GM18951 (cell line): Measurements from ENCODE around the gene TAF11.
"Not testable (repeated sequence)": the region's sequence is repeated elsewhere in the genome, so short reads cannot be mapped to it uniquely, and the experiment has no call there.

Source experiments
- POLR2A ChIP-seq: IDR thresholded peaks from 4 replicates; pipeline ENCODE4 v1.6.1; 2011; ENCODE audit warnings: mild to moderate bottlenecking; ENCODE audit not compliant: insufficient read length, insufficient read depth; ENCODE audit errors: extremely low read depth
- in situ Hi-C: fragments of 300-500 bp; cut with MboI; formaldehyde crosslinking; loops from one replicate; pipeline ENCODE4 v1.12.0; 2022; ENCODE audit warnings: low sequenced_read_pairs, mixed read lengths, inconsistent platforms; ENCODE audit not compliant: unreplicated experiment

TAF11 gene, protein sequence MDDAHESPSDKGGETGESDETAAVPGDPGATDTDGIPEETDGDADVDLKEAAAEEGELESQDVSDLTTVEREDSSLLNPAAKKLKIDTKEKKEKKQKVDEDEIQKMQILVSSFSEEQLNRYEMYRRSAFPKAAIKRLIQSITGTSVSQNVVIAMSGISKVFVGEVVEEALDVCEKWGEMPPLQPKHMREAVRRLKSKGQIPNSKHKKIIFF

DNA sequence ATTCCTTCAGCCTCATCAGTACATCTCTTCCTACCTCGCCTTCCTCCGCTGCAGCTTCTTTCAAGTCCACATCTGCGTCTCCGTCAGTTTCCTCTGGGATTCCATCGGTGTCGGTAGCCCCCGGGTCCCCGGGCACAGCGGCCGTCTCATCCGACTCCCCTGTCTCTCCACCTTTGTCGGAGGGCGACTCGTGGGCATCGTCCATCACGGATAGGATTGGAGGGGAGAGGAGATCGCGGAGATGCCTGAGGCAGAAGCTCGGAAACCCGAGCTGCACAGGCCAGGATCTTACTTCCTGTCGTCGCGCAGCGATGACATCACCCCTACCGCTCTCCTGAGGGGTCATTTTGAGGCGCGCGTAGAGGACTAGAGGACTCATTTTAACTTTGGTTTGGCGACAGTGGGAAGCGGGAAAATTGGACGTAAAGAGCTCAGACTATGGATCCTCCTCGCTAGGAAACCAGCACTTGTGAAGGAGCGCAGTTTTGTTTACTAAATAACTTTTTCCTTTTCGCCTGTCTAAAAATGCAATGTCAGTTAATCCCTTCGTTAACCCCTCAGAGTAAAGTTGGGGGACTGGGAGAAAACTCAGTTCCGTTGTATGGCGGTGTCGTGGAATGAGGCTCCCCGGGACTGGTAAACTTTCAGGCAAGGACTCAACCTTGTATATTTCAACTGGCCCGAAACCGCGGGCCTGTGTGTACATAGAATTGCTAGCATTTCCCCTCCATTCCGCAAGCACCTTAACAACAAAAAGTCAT lies at the start of gene TAF11:
Gene TAF11, minus strand, starts transcription at position 290 of the 761 bp plus-strand sequence. Its CDS starts 85 bp downstream, at position 205.
- in situ Hi-C loops, result no loop called here
- peak; percentile 88 for TF ChIP-seq POLR2A

DNA sequence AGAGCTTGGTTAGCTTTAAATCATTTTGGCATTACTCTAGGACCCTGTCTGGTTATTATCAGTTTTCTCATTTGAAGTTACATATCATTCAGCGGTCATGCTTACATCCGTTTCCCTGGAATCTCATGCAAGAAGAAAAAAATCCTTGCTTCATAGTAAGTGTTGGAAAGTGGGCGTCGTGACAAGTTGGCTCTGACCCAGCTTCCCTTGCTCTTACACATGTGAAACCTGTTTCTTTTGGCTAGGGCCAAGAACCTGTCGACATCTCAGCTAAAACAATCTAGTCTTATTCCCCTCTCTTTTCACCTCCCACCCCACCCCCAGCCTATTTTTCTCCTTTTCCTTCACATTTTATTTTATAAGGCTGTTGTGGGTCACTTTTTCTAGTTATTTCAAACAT lies 46.7 kb upstream of the TAF11 start:
- in situ Hi-C loops, result no loop called here
- TF ChIP-seq POLR2A, result no peak

DNA sequence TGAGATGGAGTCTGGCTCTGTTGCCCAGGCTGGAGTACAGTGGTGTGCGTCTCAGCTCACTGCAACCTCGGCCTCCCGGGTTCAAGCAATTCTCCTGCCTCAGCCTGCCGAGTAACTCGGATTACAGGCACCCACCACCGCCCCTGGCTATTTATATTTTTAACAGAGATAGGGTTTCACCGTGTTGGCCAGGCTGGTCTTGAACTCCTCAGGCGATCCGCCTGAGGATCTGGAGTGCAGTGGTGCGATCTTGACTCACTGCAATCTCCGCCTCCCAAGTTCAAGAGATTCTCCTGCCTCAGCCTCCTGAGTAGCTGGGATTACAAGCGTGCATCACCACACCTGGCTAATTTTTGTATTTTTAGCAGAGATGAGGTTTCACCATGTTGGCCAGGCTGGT lies 44.4 kb upstream of the TAF11 start:
- in situ Hi-C loops, result not testable (repeated sequence)

DNA sequence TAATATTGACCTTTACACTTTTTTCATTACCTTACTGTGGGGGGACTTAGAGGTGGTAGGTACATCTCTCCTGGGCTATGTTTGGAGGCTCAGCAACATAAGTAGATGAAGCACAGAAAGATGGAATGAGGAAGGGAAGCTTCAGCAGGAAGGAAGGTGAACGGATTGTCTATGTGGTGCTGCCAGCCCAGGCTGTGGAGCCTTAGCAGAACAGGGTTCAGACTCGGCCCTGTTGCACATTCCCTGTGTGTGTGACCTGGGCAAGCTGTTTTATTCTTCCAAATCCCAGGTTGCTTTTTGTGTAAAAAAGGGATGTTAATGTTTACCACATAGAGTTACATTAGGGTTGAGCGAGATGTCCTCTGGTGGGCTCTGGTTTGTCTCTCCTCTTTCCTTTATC lies 42.4 kb upstream of the TAF11 start:
- no peak for TF ChIP-seq POLR2A
- in situ Hi-C loops, result no loop called here

DNA sequence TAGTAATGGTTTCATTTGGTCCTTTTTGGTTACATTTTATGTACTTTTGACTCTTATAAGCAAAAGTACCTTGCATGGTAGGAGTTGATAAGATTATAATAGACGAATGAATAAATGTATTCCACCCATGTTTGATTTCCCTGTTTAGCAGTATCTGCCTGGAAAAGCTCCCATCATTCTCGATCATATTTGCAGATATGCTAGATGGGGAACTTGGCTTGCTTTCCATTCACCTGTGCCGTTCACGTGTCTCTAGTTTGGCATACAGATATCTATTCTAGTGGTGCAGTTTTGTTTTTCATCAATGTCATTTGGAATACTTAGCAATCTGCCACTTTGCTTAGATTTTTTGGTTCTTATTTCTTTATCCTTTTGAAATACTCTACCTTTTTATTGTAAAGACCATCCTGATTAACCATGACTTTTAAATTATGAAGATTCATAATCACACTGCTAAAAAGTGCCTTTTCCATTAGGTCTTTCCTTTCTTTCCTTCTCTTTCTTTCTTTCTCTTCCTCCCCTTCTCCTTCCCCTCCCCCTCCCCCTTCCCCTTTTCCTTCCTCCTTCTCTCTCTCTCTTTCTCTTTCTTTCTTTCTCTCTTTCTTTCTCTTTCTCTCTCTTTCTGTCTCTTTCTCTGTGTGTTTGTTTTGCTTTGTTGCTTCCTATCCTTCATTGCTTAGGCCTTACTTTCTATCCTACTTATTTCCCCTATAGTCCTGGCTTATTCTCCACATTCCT lies 41.6 kb upstream of the TAF11 start:
- TF ChIP-seq POLR2A, result no peak
- in situ Hi-C loops, result no loop called here

DNA sequence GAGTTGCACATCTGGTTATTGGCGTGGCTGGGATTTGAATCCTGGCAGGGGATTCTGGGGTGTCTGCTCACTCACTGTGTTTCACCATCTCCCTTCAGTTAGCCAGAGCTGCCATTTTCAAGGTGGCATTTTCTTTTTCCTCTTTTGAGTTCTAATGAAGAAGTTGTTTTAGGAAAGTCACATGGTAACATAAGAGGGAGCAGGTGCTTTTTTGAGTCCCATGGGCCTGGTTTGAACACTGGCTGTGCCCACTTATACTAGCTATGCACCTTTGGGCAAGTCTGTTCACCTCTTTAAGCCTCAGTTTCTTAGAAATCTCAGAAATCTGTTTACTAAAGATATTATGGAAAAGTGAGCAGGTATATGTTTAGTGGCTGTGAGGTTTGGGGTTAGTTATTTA lies 40.9 kb upstream of the TAF11 start:
- TF ChIP-seq POLR2A, result no peak
- in situ Hi-C loops, result no loop called here

DNA sequence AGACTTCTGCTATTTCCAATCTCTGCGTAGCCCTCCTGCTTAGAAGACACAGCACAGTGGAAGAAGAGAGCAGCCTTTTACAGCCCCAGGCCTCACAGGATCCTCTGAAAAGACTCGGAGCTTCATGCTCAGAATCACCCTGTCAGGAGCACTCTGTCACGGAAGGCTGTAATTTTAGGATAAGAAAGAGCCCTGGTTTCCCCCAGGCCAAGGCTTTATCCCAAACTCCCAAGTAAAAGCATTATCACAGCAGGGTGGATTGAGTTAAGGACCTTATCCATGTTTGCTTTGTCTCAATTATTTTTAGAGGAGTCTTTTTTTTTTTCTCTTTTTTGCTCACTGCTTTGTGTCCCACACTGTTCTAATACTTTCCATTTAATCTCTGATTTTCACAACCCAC lies 40.4 kb upstream of the TAF11 start:
- no peak for TF ChIP-seq POLR2A
- in situ Hi-C loops, result no loop called here

DNA sequence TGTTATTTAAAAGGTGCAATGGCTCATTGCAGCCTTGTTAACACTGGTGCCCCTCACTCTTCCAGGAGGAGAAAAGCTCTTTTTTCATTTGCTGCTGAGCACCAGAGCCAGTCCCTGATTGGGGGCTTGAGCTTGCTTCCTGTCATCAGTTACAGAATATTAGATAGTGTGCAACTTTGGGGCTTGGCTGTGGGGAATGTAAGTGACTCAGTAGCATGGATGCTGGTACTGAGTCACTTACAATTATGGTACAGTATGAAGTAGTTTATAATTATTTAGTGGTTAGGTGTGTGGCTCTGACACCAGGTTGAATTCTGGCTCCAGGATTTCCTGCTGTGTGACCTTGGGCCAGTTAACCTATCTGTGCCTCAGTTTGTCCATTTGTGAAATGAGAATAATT lies 38.8 kb upstream of the TAF11 start:
- in situ Hi-C loops, result no loop called here
- no peak for TF ChIP-seq POLR2A

DNA sequence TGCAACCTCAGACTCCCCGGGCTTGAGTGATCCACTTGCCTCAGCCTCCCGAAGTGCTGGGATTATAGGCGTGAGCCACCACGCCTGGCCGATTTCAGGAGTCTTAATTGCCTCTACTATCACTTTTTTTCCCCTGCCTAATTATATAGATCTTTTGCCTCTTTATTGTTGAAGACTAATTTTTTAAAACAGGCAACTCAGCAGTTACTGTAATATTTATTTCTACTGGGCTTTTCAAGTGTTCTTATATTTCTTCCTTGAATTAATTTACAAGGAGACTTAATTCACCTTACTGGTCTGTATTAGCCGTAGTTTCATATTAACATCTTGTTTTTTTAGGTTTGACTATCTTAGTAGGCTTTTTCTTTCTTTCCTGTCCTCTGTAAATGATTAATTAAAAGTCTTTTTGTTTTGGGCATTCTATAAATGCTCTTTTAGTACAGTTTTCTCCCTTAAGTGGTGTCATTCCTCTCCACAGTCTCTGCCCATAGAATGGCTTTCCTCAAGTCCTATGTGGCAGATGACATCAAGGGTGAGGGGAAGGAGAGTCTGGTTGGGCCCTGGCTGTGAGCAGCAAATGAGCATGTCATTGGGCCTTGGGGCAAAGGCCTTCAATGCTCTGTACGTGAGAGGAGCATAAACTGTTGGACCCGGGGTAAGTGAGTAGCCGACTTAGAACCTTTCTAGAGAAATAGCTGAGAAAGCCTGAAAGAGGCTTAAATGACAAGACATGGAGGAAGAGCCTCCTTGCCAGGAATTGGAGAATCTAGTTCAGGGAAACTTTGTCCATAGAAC lies 37.2 kb upstream of the TAF11 start:
- TF ChIP-seq POLR2A, result no peak
- in situ Hi-C loops, result no loop called here

DNA sequence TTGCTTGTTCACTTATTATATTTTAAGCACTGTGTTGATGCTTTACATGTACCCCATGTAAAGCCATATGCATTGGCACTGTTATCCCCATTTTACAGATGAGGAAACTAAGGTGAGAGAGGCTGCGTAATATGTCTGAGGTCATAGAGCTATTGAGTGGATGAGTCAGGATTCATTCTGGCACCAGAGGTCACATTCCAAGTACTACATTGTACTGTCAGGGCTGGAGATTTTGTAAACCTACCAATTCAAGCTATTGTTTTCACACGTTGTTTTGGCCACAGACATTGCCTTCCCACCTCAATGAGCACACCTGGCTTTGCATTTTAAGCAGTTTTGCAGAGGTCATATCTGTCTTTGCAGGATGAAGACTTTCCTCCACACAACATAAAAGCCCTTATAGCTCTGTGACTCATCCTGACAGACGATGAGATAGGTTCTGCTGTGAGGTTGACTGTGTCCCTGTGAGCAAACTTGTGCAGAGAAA lies 34.4 kb upstream of the TAF11 start:
- in situ Hi-C loops, result no loop called here
- TF ChIP-seq POLR2A, result no peak

DNA sequence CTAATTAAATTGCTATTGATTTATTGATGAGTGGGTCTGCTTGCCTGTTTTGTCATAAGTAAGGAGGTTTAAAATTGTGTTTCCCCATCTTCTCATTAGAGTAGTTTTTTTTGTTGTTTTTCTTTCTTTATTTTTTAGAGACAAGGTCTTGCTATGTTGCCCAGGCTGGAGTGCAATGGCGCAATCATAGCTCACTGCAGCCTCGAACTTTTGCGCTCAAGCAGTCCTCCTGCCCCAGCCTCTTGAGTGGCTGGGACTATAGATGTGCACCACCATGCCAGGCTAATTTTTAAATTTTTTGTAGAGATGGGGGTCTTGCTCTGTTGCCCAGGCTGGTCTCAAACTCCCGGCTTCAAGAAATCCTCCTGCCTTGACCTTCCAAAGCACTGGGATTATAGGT lies 32.3 kb upstream of the TAF11 start:
- TF ChIP-seq POLR2A, result no peak
- in situ Hi-C loops, result no loop called here

DNA sequence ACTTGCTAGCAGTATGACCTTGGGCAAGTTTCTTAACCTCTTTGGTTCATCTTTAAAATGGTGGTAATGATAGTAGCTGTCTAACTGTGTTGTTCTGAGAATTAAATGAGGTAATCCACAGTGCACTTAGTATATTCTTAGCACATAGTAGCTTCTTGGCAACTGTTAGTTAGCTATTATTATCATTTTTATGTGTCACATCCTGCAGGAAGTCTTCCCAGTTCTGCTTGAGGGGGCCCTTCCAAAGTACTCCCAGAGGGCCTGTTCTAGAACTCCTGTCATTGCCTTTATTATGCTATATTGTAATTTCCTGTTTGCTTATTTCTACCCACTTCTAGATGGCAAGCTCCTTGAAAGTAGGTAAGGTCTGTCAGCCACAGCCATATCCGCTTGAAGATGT lies 31.8 kb upstream of the TAF11 start:
- no peak for TF ChIP-seq POLR2A
- in situ Hi-C loops, result no loop called here

DNA sequence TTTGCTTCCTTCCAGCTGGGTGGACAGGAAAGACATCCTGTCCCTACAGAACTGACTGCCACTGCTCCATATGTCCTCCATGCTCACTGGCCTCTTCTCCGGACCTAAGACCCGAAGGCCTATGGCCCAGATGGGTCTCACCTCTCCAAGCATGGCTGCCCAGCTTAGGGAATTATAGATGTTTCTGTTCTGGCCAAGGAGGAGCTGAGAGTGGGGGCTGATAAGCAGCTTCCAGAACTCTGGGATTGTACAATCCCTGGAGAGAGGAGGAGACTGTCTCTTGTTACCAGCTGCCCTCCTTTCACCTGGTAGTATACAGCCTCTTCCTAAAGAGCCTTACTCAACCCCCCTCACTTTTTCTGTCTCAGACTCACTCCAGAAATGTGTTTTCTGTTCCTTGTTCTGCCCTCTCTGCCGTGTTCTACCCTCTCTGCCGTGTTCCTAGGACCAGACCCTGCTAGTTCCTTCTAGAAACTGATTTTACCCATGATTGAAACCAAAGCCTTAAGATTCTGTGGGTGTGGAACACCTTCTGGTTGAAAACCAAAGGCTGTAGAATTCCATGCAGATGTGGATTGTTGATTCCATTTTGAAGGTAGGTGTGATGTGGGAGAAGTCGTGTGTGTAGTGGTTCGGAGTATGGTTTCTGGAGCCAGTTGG lies 29.9 kb upstream of the TAF11 start:
- in situ Hi-C loops, result no loop called here
- no peak for TF ChIP-seq POLR2A
